GDM1 (cell line): ENCODE data around the gene TMCO2.

ENCODE experiments used
- DNase-seq: peaks from one replicate; lab custom pipeline; 2025; lab: John Stamatoyannopoulos, UW

Gene TMCO2

GRCh38 chr1:40257688-40258444 is 10.1 kb downstream of the TMCO2 start, which contains the start of gene ZMPSTE24:
Gene ZMPSTE24 (plus strand): TSS chr1:40258236. CDS start chr1:40258272, 36 bp downstream.
- peak; percentile 97 for DNase-seq

GRCh38 chr1:40258445-40258769 is 10.7 kb downstream of the TMCO2 start:
- no peak for DNase-seq

- DNase-seq: no peak
Measured at GRCh38 chr1:40264354-40264781, 16.6 kb downstream of the TMCO2 start.

GRCh38 chr1:40265298-40265697 is 17.6 kb downstream of the TMCO2 start:
- DNase-seq: no peak

- DNase-seq: no peak
Measured at GRCh38 chr1:40265919-40266318, 18.2 kb downstream of the TMCO2 start.

- no peak for DNase-seq
Measured at GRCh38 chr1:40266786-40267535, 19.2 kb downstream of the TMCO2 start.

- DNase-seq: no peak
Measured at GRCh38 chr1:40267767-40268187, 20.0 kb downstream of the TMCO2 start.

- DNase-seq: no peak
Measured at GRCh38 chr1:40268211-40268610, 20.5 kb downstream of the TMCO2 start.

- DNase-seq: no peak
Measured at GRCh38 chr1:40270152-40270834, 22.6 kb downstream of the TMCO2 start.

GRCh38 chr1:40272653-40273213 is 25.0 kb downstream of the TMCO2 start:
- no peak for DNase-seq

GRCh38 chr1:40273547-40274166 is 25.9 kb downstream of the TMCO2 start:
- DNase-seq: no peak

- no peak for DNase-seq
Measured at GRCh38 chr1:40274331-40274730, 26.6 kb downstream of the TMCO2 start.

- no peak for DNase-seq
Measured at GRCh38 chr1:40276122-40276521, 28.4 kb downstream of the TMCO2 start.

GRCh38 chr1:40281853-40282252 is 34.1 kb downstream of the TMCO2 start:
- DNase-seq: no peak

GRCh38 chr1:40291293-40291692 is 43.6 kb downstream of the TMCO2 start:
- no peak for DNase-seq

- no peak for DNase-seq
Measured at GRCh38 chr1:40299366-40300248, 51.9 kb downstream of the TMCO2 start.

- DNase-seq: no peak
Measured at GRCh38 chr1:40300249-40300567, 52.5 kb downstream of the TMCO2 start.

GRCh38 chr1:40300651-40301050 is 52.9 kb downstream of the TMCO2 start:
- no peak for DNase-seq

- no peak for DNase-seq
Measured at GRCh38 chr1:40301066-40301465, 53.3 kb downstream of the TMCO2 start.
